IMR-90 (cell line): ENCODE measurements around the gene PLEKHD1. TPM values are rescaled to one million over a fixed set of nuclear protein-coding genes. Genes with fewer than 3 reads are reported as not detected.

ENCODE experiments used
- ATAC-seq: fragments of 200-7000 bp; cut with Tn5 transposase; 2 replicates; pipeline ENCODE4 v1.9.1; 2020; ENCODE audit warnings: low read depth, mild to moderate bottlenecking, moderate library complexity
- BruUV-seq: library from RNA; stranded (reverse); fragments of 400-500 nt; replicated peaks from 2 replicates; lab custom pipeline; 2021; lab: Mats Ljungman, UMichigan
- CTCF ChIA-PET: fragments of 300-600 bp; formaldehyde crosslinking; extraction: SDS; loops from one replicate; lab custom pipeline; 2021; ENCODE audit warnings: antibody characterized with exemption; lab: Yijun Ruan, JAX
- POLR2A ChIA-PET: fragments of 300-600 bp; sonication (Branson Sonifier 250); formaldehyde crosslinking; loops from one replicate; lab custom pipeline; 2022; ENCODE audit warnings: antibody characterized with exemption; ENCODE audit not compliant: unreplicated experiment; lab: Charles Lee
- DNase-seq: peaks from one replicate; pipeline ENCODE4 v3.0.0; 2013
- H2AFZ ChIP-seq: replicated peaks from 2 replicates; pipeline ENCODE3; 2013; ENCODE audit warnings: low read length, mild to moderate bottlenecking; ENCODE audit not compliant: poor library complexity
- H2AK5ac ChIP-seq: 2 replicates; pipeline ENCODE4 v1.6.1; 2013; ENCODE audit warnings: low read depth, low read length, inconsistent platforms
- H2AK9ac ChIP-seq: replicated peaks from 2 replicates; pipeline ENCODE3; 2013; ENCODE audit warnings: mild to moderate bottlenecking, low read depth, low read length, moderate library complexity; ENCODE audit not compliant: poor library complexity
- H2BK120ac ChIP-seq: 2 replicates; pipeline ENCODE4 v1.6.1; 2013; ENCODE audit warnings: low read depth, low read length, inconsistent platforms
- H2BK15ac ChIP-seq: 3 replicates; pipeline ENCODE4 v1.6.1; 2013; ENCODE audit warnings: low read depth, low read length, inconsistent platforms
- H2BK20ac ChIP-seq: 2 replicates; pipeline ENCODE4 v1.6.1; 2013; ENCODE audit warnings: low read depth, mild to moderate bottlenecking, inconsistent platforms, low read length, moderate library complexity
- H2BK5ac ChIP-seq: 2 replicates; pipeline ENCODE4 v1.6.1; 2013; ENCODE audit warnings: mild to moderate bottlenecking, low read depth, low read length, inconsistent platforms; ENCODE audit not compliant: poor library complexity, severe bottlenecking
- H3K14ac ChIP-seq: replicated peaks from 2 replicates; pipeline ENCODE4 v1.6.1; 2013; ENCODE audit warnings: low read depth, low read length, inconsistent platforms
- H3K18ac ChIP-seq: 2 replicates; pipeline ENCODE4 v1.6.1; 2013; ENCODE audit warnings: low read depth, low read length, control low read depth
- H3K23ac ChIP-seq: 2 replicates; pipeline ENCODE4 v1.6.1; 2013; ENCODE audit warnings: low read depth, low read length, inconsistent platforms
- H3K27ac ChIP-seq: 2 replicates; pipeline ENCODE4 v1.5.1; 2013; ENCODE audit warnings: mild to moderate bottlenecking, control low read depth, low read length; ENCODE audit not compliant: insufficient read depth
- H3K27me3 ChIP-seq: 2 replicates; pipeline ENCODE4 v1.6.1; 2013; ENCODE audit warnings: low read length; ENCODE audit not compliant: control insufficient read depth, insufficient read depth
- H3K36me3 ChIP-seq: 2 replicates; pipeline ENCODE4 v1.6.1; 2013; ENCODE audit warnings: low read length, mixed read lengths; ENCODE audit not compliant: control insufficient read depth, insufficient read depth
- H3K4ac ChIP-seq: 2 replicates; pipeline ENCODE4 v1.6.1; 2013; ENCODE audit warnings: low read depth, low read length, inconsistent platforms
- H3K4me1 ChIP-seq: 2 replicates; pipeline ENCODE4 v1.6.1; 2013; ENCODE audit warnings: low read length, mixed read lengths; ENCODE audit not compliant: control insufficient read depth, insufficient read depth
- H3K4me2 ChIP-seq: 2 replicates; pipeline ENCODE4 v1.6.1; 2013; ENCODE audit warnings: low read depth, mild to moderate bottlenecking, control low read depth, low read length, moderate library complexity
- H3K4me3 ChIP-seq: 2 replicates; pipeline ENCODE4 v1.5.1; 2013; ENCODE audit warnings: low read depth, mild to moderate bottlenecking, control low read depth, low read length, moderate library complexity; ENCODE audit not compliant: insufficient read depth
- H3K56ac ChIP-seq: 2 replicates; pipeline ENCODE4 v1.6.1; 2013; ENCODE audit warnings: low read length, inconsistent platforms; ENCODE audit not compliant: insufficient read depth; ENCODE audit errors: extremely low read depth
- H3K79me1 ChIP-seq, 2 experiments: 2 replicates each; pipeline ENCODE4 v1.6.1; 2013; ENCODE audit warnings: low read length in 2 of 2, inconsistent platforms in 1 of 2, low read depth in 1 of 2
- H3K9ac ChIP-seq: 2 replicates; pipeline ENCODE4 v1.6.1; 2013; ENCODE audit warnings: low read depth, low read length, control low read depth
- H3K9me1 ChIP-seq: 2 replicates; pipeline ENCODE4 v1.6.1; 2013; ENCODE audit warnings: low read length, inconsistent platforms; ENCODE audit not compliant: insufficient read depth
- H3K9me3 ChIP-seq: 2 replicates; pipeline ENCODE4 v1.6.1; 2013; ENCODE audit warnings: low read length; ENCODE audit not compliant: control insufficient read depth, insufficient read depth
- H4K20me1 ChIP-seq: 2 replicates; pipeline ENCODE4 v1.6.1; 2013; ENCODE audit warnings: low read length, inconsistent platforms; ENCODE audit not compliant: insufficient read depth
- H4K5ac ChIP-seq: 2 replicates; pipeline ENCODE4 v1.6.1; 2013; ENCODE audit warnings: mild to moderate bottlenecking, low read depth, low read length, control low read depth
- H4K8ac ChIP-seq, 2 experiments: 2 replicates each; pipeline ENCODE4 v1.6.1; 2013; ENCODE audit warnings: low read depth in 2 of 2, low read length in 2 of 2, control low read depth in 1 of 2, inconsistent platforms in 1 of 2
- H4K91ac ChIP-seq: 2 replicates; pipeline ENCODE4 v1.6.1; 2013; ENCODE audit warnings: low read depth, low read length, inconsistent platforms; ENCODE audit not compliant: insufficient read depth
- BHLHE40 ChIP-seq: fragments of 150-350 bp; IDR thresholded peaks from 2 replicates; pipeline ENCODE4 v1.6.1; 2016; ENCODE audit warnings: mild to moderate bottlenecking, low read depth, low read length
- CEBPB ChIP-seq: IDR thresholded peaks from 2 replicates; pipeline ENCODE4 v1.6.1; 2012; ENCODE audit warnings: low read depth, low read length, improper control_type of control experiment
- CHD1 ChIP-seq: IDR thresholded peaks from 2 replicates; pipeline ENCODE4 v1.6.1; 2012; ENCODE audit warnings: low read depth, low read length, improper control_type of control experiment
- ELK1 ChIP-seq: fragments of 150-350 bp; IDR thresholded peaks from 2 replicates; pipeline ENCODE4 v1.6.1; 2016; ENCODE audit warnings: low read depth, mild to moderate bottlenecking, low read length, moderate library complexity, borderline replicate concordance
- FOS ChIP-seq: fragments of 150-350 bp; IDR thresholded peaks from 2 replicates; pipeline ENCODE4 v1.6.1; 2016; ENCODE audit warnings: low read depth, low read length
- MAFK ChIP-seq: IDR thresholded peaks from 2 replicates; pipeline ENCODE4 v1.6.1; 2012; ENCODE audit warnings: low read depth, low read length, improper control_type of control experiment
- MAZ ChIP-seq: IDR thresholded peaks from 2 replicates; pipeline ENCODE4 v1.6.1; 2012; ENCODE audit warnings: low read depth, mild to moderate bottlenecking, low read length, improper control_type of control experiment, moderate library complexity, borderline replicate concordance
- MXI1 ChIP-seq: IDR thresholded peaks from 2 replicates; pipeline ENCODE4 v1.6.1; 2012; ENCODE audit warnings: low read depth, mild to moderate bottlenecking, low read length, moderate library complexity, borderline replicate concordance
- NFE2L2 ChIP-seq: fragments of 150-350 bp; IDR thresholded peaks from 2 replicates; pipeline ENCODE4 v1.6.1; 2016; ENCODE audit warnings: low read depth, mild to moderate bottlenecking, low read length
- POLR2A ChIP-seq: IDR thresholded peaks from 2 replicates; pipeline ENCODE4 v1.6.1; 2012; ENCODE audit warnings: mild to moderate bottlenecking, low read depth, low read length
- RAD21 ChIP-seq: IDR thresholded peaks from 2 replicates; pipeline ENCODE4 v1.6.1; 2012; ENCODE audit warnings: low read length, improper control_type of control experiment
- RCOR1 ChIP-seq: IDR thresholded peaks from 2 replicates; pipeline ENCODE4 v1.6.1; 2012; ENCODE audit warnings: mild to moderate bottlenecking, low read length, improper control_type of control experiment; ENCODE audit not compliant: insufficient replicate concordance
- RFX5 ChIP-seq: IDR thresholded peaks from 2 replicates; pipeline ENCODE4 v1.8.0; 2012; ENCODE audit warnings: low read depth, mild to moderate bottlenecking, low read length, moderate library complexity
- SMC3 ChIP-seq: fragments of 150-350 bp; IDR thresholded peaks from 2 replicates; pipeline ENCODE4 v1.6.1; 2016; ENCODE audit warnings: low read depth, mild to moderate bottlenecking, antibody characterized with exemption, low read length, moderate library complexity
- USF2 ChIP-seq: fragments of 150-350 bp; IDR thresholded peaks from 2 replicates; pipeline ENCODE4 v1.6.1; 2017; ENCODE audit warnings: mild to moderate bottlenecking, antibody characterized with exemption, low read length, low read depth
- WGBS, 2 experiments: methylation state at CpG; one replicate each; pipeline versions ENCODE4 v1.1.5 to v1.1.7; 2013; ENCODE audit warnings: missing lambda C conversion rate in 2 of 2; ENCODE audit not compliant: insufficient read length in 1 of 2; ENCODE audit errors: extremely low coverage in 2 of 2; 5-methylcytosine and 5-hydroxymethylcytosine counted together
- dilution Hi-C: fragments of 300-500 bp; cut with HindIII; formaldehyde crosslinking; loops from one replicate; pipeline ENCODE4 v1.14.3; 2018; ENCODE audit warnings: low sequenced_read_pairs; ENCODE audit not compliant: unreplicated experiment
- in situ Hi-C: fragments of 300-500 bp; cut with MboI; formaldehyde crosslinking; loops from 3 replicates; pipeline ENCODE4 v1.14.3; 2019; ENCODE audit warnings: low sequenced_read_pairs, inconsistent platforms, mixed read lengths
- intact Hi-C: fragments of 100-400 bp; cut with micrococcal nuclease; formaldehyde crosslinking; loops from 2 replicates; pipeline ENCODE4 v1.10.0; 2022
- polyA plus RNA-seq, 3 experiments: library from polyadenylated mRNA; depleted of rRNA; stranded (reverse); fragments of >200 nt; gene quantifications; 2 replicates each; pipeline ENCODE4 v1.2.3, GENCODE V29; 2012; ENCODE audit warnings: low replicate concordance in 1 of 3
- total RNA-seq: library from RNA; depleted of rRNA; stranded (reverse); fragments of >200 nt; gene quantifications from 2 replicates; pipeline ENCODE4 v1.2.3, GENCODE V29; 2012
- TF ChIP-seq, protein P1 (sequence below): conservative IDR thresholded peaks from 2 replicates; pipeline ENCODE4 v1.5.1; 2012; ENCODE audit warnings: mild to moderate bottlenecking, low read depth, low read length, improper control_type of control experiment

The PLEKHD1 gene
- total and polyA plus RNA-seq, 2 of the 4 experiments (the other 2 are of a cell fraction), result under 0.01 TPM; not detected in 1

DNA sequence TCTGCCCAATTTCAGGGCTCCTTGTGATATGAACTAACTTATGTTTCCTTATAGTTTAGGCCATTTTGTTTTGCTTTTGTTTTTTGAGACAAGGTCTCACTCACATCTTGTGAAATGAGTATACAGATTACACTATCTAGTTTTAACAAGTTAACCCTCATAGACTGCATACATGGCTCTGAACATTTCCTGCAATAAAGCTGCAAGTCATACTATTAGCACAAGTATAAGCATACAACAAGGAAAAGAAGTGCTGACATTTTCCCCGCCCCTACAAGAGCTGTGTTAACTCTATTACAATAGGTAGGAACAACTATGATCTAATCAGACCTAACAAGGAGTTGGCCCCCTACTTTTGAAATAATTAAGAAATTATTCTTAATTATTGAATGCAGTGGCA, 54.2 kb downstream of the PLEKHD1 start:
- no TSS peak for BruUV-seq
- Histone ChIP-seq H3K14ac (no peak overlapping the region), H2BK120ac (no peak overlapping the region), H3K27ac (no peak overlapping the region), H3K4me2 (no peak overlapping the region), H3K4me1 (no peaks in the 10 kb centered on the region), H4K91ac (no peak overlapping the region), H3K23ac (no peak overlapping the region), H4K20me1 (no peaks in the 10 kb centered on the region), H2AK9ac (no peak overlapping the region), H4K8ac (no peak overlapping the region), H3K18ac (no peak overlapping the region), H3K4me3 (no peak overlapping the region), H3K79me1 (no peaks in the 10 kb centered on the region), H3K9me3 (peaks cover 5% of the 10 kb centered on the region; the same call in 1 of the 2 replicates), H3K9me1 (no peaks in the 10 kb centered on the region), H3K4ac (no peak overlapping the region), H3K36me3 (no peaks in the 10 kb centered on the region), H4K5ac (no peak overlapping the region), H2AK5ac (no peak overlapping the region), H3K27me3 (peaks cover 23% of the 10 kb centered on the region), H2AFZ (no peak overlapping the region), H3K9ac (no peak overlapping the region), H2BK5ac (no peak overlapping the region), H2BK15ac (no peak overlapping the region), H3K56ac (no peak overlapping the region), H2BK20ac (no peak overlapping the region)
- no peak for ATAC-seq
- in situ Hi-C loops (no loop called here), intact Hi-C loops (no loop called here), dilution Hi-C loops (no loop called here)
- no peak for DNase-seq
- TF ChIP-seq, protein P1, sequence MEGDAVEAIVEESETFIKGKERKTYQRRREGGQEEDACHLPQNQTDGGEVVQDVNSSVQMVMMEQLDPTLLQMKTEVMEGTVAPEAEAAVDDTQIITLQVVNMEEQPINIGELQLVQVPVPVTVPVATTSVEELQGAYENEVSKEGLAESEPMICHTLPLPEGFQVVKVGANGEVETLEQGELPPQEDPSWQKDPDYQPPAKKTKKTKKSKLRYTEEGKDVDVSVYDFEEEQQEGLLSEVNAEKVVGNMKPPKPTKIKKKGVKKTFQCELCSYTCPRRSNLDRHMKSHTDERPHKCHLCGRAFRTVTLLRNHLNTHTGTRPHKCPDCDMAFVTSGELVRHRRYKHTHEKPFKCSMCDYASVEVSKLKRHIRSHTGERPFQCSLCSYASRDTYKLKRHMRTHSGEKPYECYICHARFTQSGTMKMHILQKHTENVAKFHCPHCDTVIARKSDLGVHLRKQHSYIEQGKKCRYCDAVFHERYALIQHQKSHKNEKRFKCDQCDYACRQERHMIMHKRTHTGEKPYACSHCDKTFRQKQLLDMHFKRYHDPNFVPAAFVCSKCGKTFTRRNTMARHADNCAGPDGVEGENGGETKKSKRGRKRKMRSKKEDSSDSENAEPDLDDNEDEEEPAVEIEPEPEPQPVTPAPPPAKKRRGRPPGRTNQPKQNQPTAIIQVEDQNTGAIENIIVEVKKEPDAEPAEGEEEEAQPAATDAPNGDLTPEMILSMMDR, result no peak
- TF ChIP-seq USF2 (no peak), BHLHE40 (no peak), RCOR1 (no peak), MAFK (no peak), MAZ (no peak), RFX5 (no peak), POLR2A (no peak), CHD1 (no peak), CEBPB (no peak), RAD21 (no peak), MXI1 (no peak), NFE2L2 (no peak), FOS (no peak), SMC3 (no peak), ELK1 (no peak)
- ChIA-PET CTCF (no interaction called here), POLR2A (no interaction called here)
- no CpG with 5 or more reads among the region's 1 CpG for WGBS, 2 experiments
